Measurements from ENCODE around the gene METTL16.
"Not testable (repeated sequence)": the region's sequence is repeated elsewhere in the genome, so short reads cannot be mapped to it uniquely, and the experiment has no call there.

The METTL16 gene

DNA sequence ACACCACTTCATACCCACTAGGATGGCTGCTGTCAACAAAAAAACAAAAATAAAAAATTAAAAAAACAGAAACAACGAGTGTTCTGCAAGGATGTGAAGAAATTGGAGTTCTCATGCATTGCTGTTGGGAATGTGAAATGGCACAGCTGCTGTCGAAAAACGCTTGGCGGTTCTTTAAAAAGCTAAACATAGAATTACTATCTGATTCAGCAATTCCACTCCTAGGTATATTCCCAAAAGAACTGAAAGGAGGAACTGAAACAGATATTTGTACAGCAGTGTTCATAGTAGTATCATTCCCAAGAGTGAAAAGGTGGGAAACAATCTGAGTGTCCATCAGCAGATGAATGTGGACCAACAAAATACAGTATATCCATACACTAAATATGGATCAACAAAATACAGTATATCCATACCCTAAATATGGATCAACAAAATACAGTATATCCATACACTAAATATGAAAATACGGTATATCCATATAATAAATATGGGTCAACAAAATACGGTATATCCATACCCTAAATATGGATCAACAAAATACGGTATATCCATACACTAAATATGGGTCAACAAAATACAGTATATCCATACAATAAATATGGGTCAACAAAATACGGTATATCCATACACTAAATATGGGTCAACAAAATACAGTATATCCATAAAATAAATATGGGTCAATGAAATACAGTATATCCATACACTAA, 8.7 kb downstream of the METTL16 start:
- H3F3A ChIP-seq (ENCODE audit: low read depth) = no peaks in the 10 kb centered on the region
- H3K9me2 ChIP-seq (replicated peaks; ENCODE audit: low read depth, low read length) = no peaks in the 10 kb centered on the region
- H3K36me3 ChIP-seq (ENCODE audit: insufficient read depth, low read length) = peaks cover 10% of the 10 kb centered on the region; the same call in 1 of the 2 replicates
- H2AFZ ChIP-seq (ENCODE audit: low read length) = no peak overlapping the region
- H3K4me2 ChIP-seq (ENCODE audit: low read depth, low read length, poor library complexity, severe bottlenecking) = no peak overlapping the region
- no peaks in the 10 kb centered on the region for H3K9me3 ChIP-seq (ENCODE audit: insufficient read depth, low read depth, low read length)
- no peaks in the 10 kb centered on the region for H3K4me1 ChIP-seq (ENCODE audit: insufficient read depth, low read length, poor library complexity, severe bottlenecking)
- no peak overlapping the region for H3K4me3 ChIP-seq (ENCODE audit: low read length, poor library complexity, severe bottlenecking)
- no peak overlapping the region for H3K9ac ChIP-seq (ENCODE audit: low read depth, low read length, poor library complexity, severe bottlenecking)
- H3K27me3 ChIP-seq (ENCODE audit: insufficient read depth, low read length, poor library complexity, severe bottlenecking) = no peaks in the 10 kb centered on the region
- peaks cover 25% of the 10 kb centered on the region; the same call in 1 of the 2 replicates for H3K79me2 ChIP-seq (ENCODE audit: insufficient read depth, low read length)
- TF ChIP-seq, protein P1, sequence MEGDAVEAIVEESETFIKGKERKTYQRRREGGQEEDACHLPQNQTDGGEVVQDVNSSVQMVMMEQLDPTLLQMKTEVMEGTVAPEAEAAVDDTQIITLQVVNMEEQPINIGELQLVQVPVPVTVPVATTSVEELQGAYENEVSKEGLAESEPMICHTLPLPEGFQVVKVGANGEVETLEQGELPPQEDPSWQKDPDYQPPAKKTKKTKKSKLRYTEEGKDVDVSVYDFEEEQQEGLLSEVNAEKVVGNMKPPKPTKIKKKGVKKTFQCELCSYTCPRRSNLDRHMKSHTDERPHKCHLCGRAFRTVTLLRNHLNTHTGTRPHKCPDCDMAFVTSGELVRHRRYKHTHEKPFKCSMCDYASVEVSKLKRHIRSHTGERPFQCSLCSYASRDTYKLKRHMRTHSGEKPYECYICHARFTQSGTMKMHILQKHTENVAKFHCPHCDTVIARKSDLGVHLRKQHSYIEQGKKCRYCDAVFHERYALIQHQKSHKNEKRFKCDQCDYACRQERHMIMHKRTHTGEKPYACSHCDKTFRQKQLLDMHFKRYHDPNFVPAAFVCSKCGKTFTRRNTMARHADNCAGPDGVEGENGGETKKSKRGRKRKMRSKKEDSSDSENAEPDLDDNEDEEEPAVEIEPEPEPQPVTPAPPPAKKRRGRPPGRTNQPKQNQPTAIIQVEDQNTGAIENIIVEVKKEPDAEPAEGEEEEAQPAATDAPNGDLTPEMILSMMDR (conservative IDR thresholded peaks at IDR 0.05; ENCODE audit: low read length) = no peak
- H4K20me1 ChIP-seq (ENCODE audit: insufficient read depth, low read length, poor library complexity, severe bottlenecking) = no peaks in the 10 kb centered on the region

DNA sequence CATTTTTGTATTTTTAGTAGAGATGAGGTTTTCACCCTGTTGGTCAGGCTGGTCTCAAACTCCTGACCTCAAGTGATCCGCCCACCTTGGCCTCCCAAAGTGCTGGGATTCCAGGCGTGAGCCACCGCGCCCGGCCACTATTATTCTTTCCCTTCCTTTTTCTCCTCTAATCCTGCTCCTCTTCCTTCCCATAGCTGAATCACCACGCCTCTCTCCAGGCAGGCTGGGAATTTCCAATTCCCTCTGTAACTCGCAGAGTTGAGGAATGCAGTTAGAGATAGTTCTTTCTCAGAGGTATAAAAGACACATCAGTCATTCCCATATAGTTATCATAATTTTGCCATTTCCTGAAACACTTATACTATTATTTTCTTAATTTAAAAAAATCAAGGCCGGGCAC, 11.2 kb downstream of the METTL16 start:
- H3K79me2 ChIP-seq (ENCODE audit: insufficient read depth, low read length) = peaks cover 22% of the 10 kb centered on the region; the same call in 1 of the 2 replicates
- H3F3A ChIP-seq (ENCODE audit: low read depth) = no peaks in the 10 kb centered on the region
- no peak overlapping the region for H3K9ac ChIP-seq (ENCODE audit: low read depth, low read length, poor library complexity, severe bottlenecking)
- H4K20me1 ChIP-seq (ENCODE audit: insufficient read depth, low read length, poor library complexity, severe bottlenecking) = no peaks in the 10 kb centered on the region
- no peaks in the 10 kb centered on the region for H3K4me1 ChIP-seq (ENCODE audit: insufficient read depth, low read length, poor library complexity, severe bottlenecking)
- peaks cover 10% of the 10 kb centered on the region; the same call in 1 of the 2 replicates for H3K36me3 ChIP-seq (ENCODE audit: insufficient read depth, low read length)
- H2AFZ ChIP-seq (ENCODE audit: low read length) = no peak overlapping the region
- H3K4me3 ChIP-seq (ENCODE audit: low read length, poor library complexity, severe bottlenecking) = no peak overlapping the region
- H3K4me2 ChIP-seq (ENCODE audit: low read depth, low read length, poor library complexity, severe bottlenecking) = no peak overlapping the region
- no peaks in the 10 kb centered on the region for H3K9me3 ChIP-seq (ENCODE audit: insufficient read depth, low read depth, low read length)
- H3K9me2 ChIP-seq (replicated peaks; ENCODE audit: low read depth, low read length) = no peaks in the 10 kb centered on the region
- H3K27me3 ChIP-seq (ENCODE audit: insufficient read depth, low read length, poor library complexity, severe bottlenecking) = no peaks in the 10 kb centered on the region
- no peak for TF ChIP-seq EZH2phosphoT487 (IDR thresholded peaks at IDR 0.05; ENCODE audit: borderline replicate concordance)
- TF ChIP-seq, protein P1 (conservative IDR thresholded peaks at IDR 0.05; ENCODE audit: low read length) = no peak

DNA sequence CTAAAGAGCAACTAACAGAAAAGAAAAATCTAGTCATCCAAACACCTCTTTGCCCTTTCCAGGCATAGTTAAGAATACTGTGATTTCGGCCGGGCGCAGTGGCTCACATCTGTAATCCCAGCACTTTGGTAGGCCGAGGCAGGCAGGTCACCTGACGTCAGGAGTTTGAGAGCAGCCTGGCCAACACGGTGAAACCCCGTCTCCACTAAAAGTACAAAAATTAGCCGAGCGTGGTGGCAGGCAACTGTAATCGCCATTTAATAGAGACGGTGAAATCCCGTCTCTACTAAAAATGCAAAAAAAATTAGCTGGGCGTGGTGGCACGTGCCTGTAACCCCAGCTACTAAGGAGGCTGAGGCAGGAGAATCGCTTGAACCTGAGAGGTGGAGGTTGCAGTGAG, 22.4 kb downstream of the METTL16 start:
- peaks cover 20% of the 10 kb centered on the region for H3K79me2 ChIP-seq (ENCODE audit: insufficient read depth, low read length)
- not testable (repeated sequence) for H3K9me2 ChIP-seq (replicated peaks; ENCODE audit: low read depth, low read length); H3F3A ChIP-seq (ENCODE audit: low read depth); H3K4me2 ChIP-seq (ENCODE audit: low read depth, low read length, poor library complexity, severe bottlenecking); H3K9me3 ChIP-seq (ENCODE audit: insufficient read depth, low read depth, low read length); H3K9ac ChIP-seq (ENCODE audit: low read depth, low read length, poor library complexity, severe bottlenecking); H3K36me3 ChIP-seq (ENCODE audit: insufficient read depth, low read length); H3K4me3 ChIP-seq (ENCODE audit: low read length, poor library complexity, severe bottlenecking); H2AFZ ChIP-seq (ENCODE audit: low read length); H3K27me3 ChIP-seq (ENCODE audit: insufficient read depth, low read length, poor library complexity, severe bottlenecking); H4K20me1 ChIP-seq (ENCODE audit: insufficient read depth, low read length, poor library complexity, severe bottlenecking); H3K4me1 ChIP-seq (ENCODE audit: insufficient read depth, low read length, poor library complexity, severe bottlenecking)

DNA sequence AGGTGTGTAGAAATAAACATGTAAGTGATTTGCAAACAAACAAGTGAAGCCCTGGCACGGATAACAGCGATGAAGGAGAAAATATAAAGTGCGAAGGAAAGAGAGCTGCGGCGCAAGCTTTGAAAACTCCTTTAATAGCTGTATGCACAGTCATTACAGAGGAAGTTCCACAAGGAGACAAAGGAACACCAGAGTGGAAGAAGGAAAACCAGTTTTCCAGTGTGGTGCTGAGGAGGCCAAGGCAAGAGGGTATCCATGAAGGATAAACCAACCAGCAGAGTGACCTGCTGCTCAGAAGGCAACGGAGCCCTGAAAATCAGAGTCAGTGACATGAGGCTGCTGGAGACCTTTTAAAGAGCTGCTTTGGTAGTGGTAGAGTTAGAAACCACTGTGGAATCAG, 24.4 kb downstream of the METTL16 start:
- H3K27me3 ChIP-seq (ENCODE audit: insufficient read depth, low read length, poor library complexity, severe bottlenecking) = no peaks in the 10 kb centered on the region
- H3K9me3 ChIP-seq (ENCODE audit: insufficient read depth, low read depth, low read length) = no peaks in the 10 kb centered on the region
- no peak overlapping the region for H3K4me3 ChIP-seq (ENCODE audit: low read length, poor library complexity, severe bottlenecking)
- no peak overlapping the region for H3K4me2 ChIP-seq (ENCODE audit: low read depth, low read length, poor library complexity, severe bottlenecking)
- H3F3A ChIP-seq (ENCODE audit: low read depth) = no peaks in the 10 kb centered on the region
- H3K79me2 ChIP-seq (ENCODE audit: insufficient read depth, low read length) = peaks cover 34% of the 10 kb centered on the region
- H2AFZ ChIP-seq (ENCODE audit: low read length) = no peak overlapping the region
- peaks cover 7% of the 10 kb centered on the region for H3K4me1 ChIP-seq (ENCODE audit: insufficient read depth, low read length, poor library complexity, severe bottlenecking)
- no peak overlapping the region for H3K9ac ChIP-seq (ENCODE audit: low read depth, low read length, poor library complexity, severe bottlenecking)
- TF ChIP-seq, protein P1 (conservative IDR thresholded peaks at IDR 0.05; ENCODE audit: low read length) = no peak
- TF ChIP-seq EZH2phosphoT487 (IDR thresholded peaks at IDR 0.05; ENCODE audit: borderline replicate concordance) = no peak
- no peaks in the 10 kb centered on the region for H3K36me3 ChIP-seq (ENCODE audit: insufficient read depth, low read length)
- H3K9me2 ChIP-seq (replicated peaks; ENCODE audit: low read depth, low read length) = no peaks in the 10 kb centered on the region
- H4K20me1 ChIP-seq (ENCODE audit: insufficient read depth, low read length, poor library complexity, severe bottlenecking) = peaks cover 5% of the 10 kb centered on the region

DNA sequence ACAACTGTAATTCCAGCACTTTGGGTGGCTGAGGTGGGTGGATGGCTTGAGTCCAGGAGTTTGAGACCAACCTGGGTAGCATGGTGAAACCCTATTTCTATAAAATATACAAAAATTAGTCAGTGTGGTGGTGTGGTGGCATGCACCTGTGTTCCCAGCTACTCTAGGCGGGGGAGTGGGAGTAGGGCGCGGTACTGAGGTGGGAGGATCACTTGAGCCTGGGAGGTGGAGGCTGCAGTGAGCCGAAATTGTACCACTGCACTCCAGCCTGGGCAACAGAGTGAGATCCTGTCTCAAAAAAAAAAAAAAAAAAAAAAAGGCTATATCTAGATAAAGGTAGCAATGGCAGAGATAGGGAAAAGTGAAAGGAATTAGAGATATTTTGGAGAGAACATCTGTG, 25.0 kb downstream of the METTL16 start:
- Histone ChIP-seq H3K79me2 (ENCODE audit: insufficient read depth, low read length) (peaks cover 34% of the 10 kb centered on the region), H3K4me1 (ENCODE audit: insufficient read depth, low read length, poor library complexity, severe bottlenecking) (peaks cover 12% of the 10 kb centered on the region)
- not testable (repeated sequence) for H3K36me3 ChIP-seq (ENCODE audit: insufficient read depth, low read length); H3K27me3 ChIP-seq (ENCODE audit: insufficient read depth, low read length, poor library complexity, severe bottlenecking); H3K9ac ChIP-seq (ENCODE audit: low read depth, low read length, poor library complexity, severe bottlenecking); H3K9me3 ChIP-seq (ENCODE audit: insufficient read depth, low read depth, low read length); H3F3A ChIP-seq (ENCODE audit: low read depth); H3K9me2 ChIP-seq (replicated peaks; ENCODE audit: low read depth, low read length); H3K4me3 ChIP-seq (ENCODE audit: low read length, poor library complexity, severe bottlenecking); H3K4me2 ChIP-seq (ENCODE audit: low read depth, low read length, poor library complexity, severe bottlenecking); H4K20me1 ChIP-seq (ENCODE audit: insufficient read depth, low read length, poor library complexity, severe bottlenecking); H2AFZ ChIP-seq (ENCODE audit: low read length)
